CD14-positive monocyte (primary cell): ENCODE measurements around the gene NTRK3. TPM values are rescaled to one million over a fixed set of nuclear protein-coding genes. Genes with fewer than 3 reads are reported as not detected.

Experiments used
- DNase-seq, 3 donors: peaks; one replicate each; pipeline ENCODE4 v3.0.0-alpha.2; 2011 to 2022
- H2AFZ ChIP-seq: 2 replicates; pipeline ENCODE4 v1.6.0; 2012; ENCODE audit warnings: mild to moderate bottlenecking, low read depth, low read length, inconsistent platforms; ENCODE audit not compliant: insufficient read depth, poor library complexity, severe bottlenecking
- H3K27ac ChIP-seq, 2 donors: 1 replicate in 1 of 2; 2 replicates in 1 of 2; pipeline ENCODE4 v1.5.1; 2012 to 2013; ENCODE audit warnings: low read length in 2 of 2, control low read depth in 1 of 2, inconsistent platforms in 1 of 2, low read depth in 1 of 2, mild to moderate bottlenecking in 1 of 2
- H3K27me3 ChIP-seq, 2 donors: one replicate each; pipeline versions ENCODE4 v1.6.0 to v1.6.1; 2011 to 2013; ENCODE audit warnings: low read length in 2 of 2; ENCODE audit not compliant: control insufficient read depth in 2 of 2, insufficient read depth in 2 of 2
- H3K36me3 ChIP-seq, 2 donors: replicated peaks in 1 of 2; 1 replicate in 1 of 2; 2 replicates in 1 of 2; pipeline versions ENCODE4 v1.5.1 to v1.6.1; 2012 to 2013; ENCODE audit warnings: low read length in 2 of 2, control low read depth in 1 of 2, inconsistent platforms in 1 of 2, mild to moderate bottlenecking in 1 of 2; ENCODE audit not compliant: insufficient read depth in 2 of 2, control insufficient read depth in 1 of 2
- H3K4me1 ChIP-seq, 2 donors: 1 replicate in 1 of 2; 2 replicates in 1 of 2; pipeline versions ENCODE4 v1.5.1 to v1.6.1; 2012 to 2013; ENCODE audit warnings: low read length in 2 of 2, control low read depth in 1 of 2, inconsistent platforms in 1 of 2, mild to moderate bottlenecking in 1 of 2, moderate library complexity in 1 of 2; ENCODE audit not compliant: insufficient read depth in 2 of 2, control insufficient read depth in 1 of 2
- H3K4me2 ChIP-seq: replicated peaks from 2 replicates; pipeline ENCODE3; 2012; ENCODE audit warnings: low read length, moderate library complexity, mild to moderate bottlenecking; ENCODE audit not compliant: poor library complexity, severe bottlenecking; ENCODE audit errors: extremely low read depth
- H3K4me3 ChIP-seq, 3 experiments: fragments of 200-600 bp in 1 of 3; sonication (generic) in 1 of 3; replicated peaks in 1 of 3; 1 replicate in 2 of 3; 2 replicates in 1 of 3; pipeline ENCODE4 v1.5.1; 2011 to 2013; ENCODE audit warnings: low read length in 3 of 3, mild to moderate bottlenecking in 3 of 3, control low read depth in 2 of 3, low read depth in 2 of 3, inconsistent platforms in 1 of 3, moderate library complexity in 1 of 3
- H3K79me2 ChIP-seq: 2 replicates; pipeline ENCODE4 v1.6.0; 2012; ENCODE audit warnings: mild to moderate bottlenecking, control low read depth, inconsistent platforms, low read length, moderate library complexity; ENCODE audit not compliant: insufficient read depth
- H3K9ac ChIP-seq: 2 replicates; pipeline ENCODE4 v1.6.0; 2017; ENCODE audit warnings: low read length, mild to moderate bottlenecking; ENCODE audit not compliant: insufficient read depth, poor library complexity, severe bottlenecking
- H3K9me3 ChIP-seq, 2 donors: replicated peaks in 1 of 2; 1 replicate in 1 of 2; 2 replicates in 1 of 2; pipeline versions ENCODE4 v1.5.1 to v1.6.1; 2012 to 2013; ENCODE audit warnings: low read length in 2 of 2, control low read depth in 1 of 2; ENCODE audit not compliant: control insufficient read depth in 1 of 2, insufficient read depth in 1 of 2
- H4K20me1 ChIP-seq: 2 replicates; pipeline ENCODE4 v1.6.0; 2012; ENCODE audit warnings: mild to moderate bottlenecking, low read length, control low read depth, moderate library complexity; ENCODE audit not compliant: insufficient read depth
- H3K27ac Mint-ChIP-seq, 7 donors: one replicate each; pipeline ENCODE4 v1.8.0; 2020; ENCODE audit warnings: mild to moderate bottlenecking in 7 of 7, mixed read lengths in 7 of 7, moderate library complexity in 6 of 7, inconsistent platforms in 2 of 7
- H3K27me3 Mint-ChIP-seq, 3 donors: one replicate each; pipeline ENCODE4 v1.8.0; 2021 to 2022; ENCODE audit warnings: low read depth in 3 of 3, mild to moderate bottlenecking in 3 of 3, mixed read lengths in 3 of 3, moderate library complexity in 3 of 3, inconsistent platforms in 1 of 3
- H3K36me3 Mint-ChIP-seq, 2 donors: one replicate each; pipeline ENCODE4 v1.8.0; 2020; ENCODE audit warnings: mixed read lengths in 2 of 2, inconsistent platforms in 1 of 2, mild to moderate bottlenecking in 1 of 2
- H3K4me1 Mint-ChIP-seq: one replicate; pipeline ENCODE4 v1.8.0; 2020; ENCODE audit warnings: mild to moderate bottlenecking, mixed read lengths
- H3K4me3 Mint-ChIP-seq, 2 donors: one replicate each; pipeline ENCODE4 v1.8.0; 2020; ENCODE audit warnings: mild to moderate bottlenecking in 2 of 2, mixed read lengths in 2 of 2, moderate library complexity in 1 of 2
- H3K9me3 Mint-ChIP-seq, 7 donors: one replicate each; pipeline ENCODE4 v1.8.0; 2020 to 2022; ENCODE audit warnings: mixed read lengths in 7 of 7, mild to moderate bottlenecking in 6 of 7, moderate library complexity in 6 of 7, inconsistent platforms in 2 of 7
- CTCF ChIP-seq: fragments of 200-600 bp; IDR thresholded peaks from one replicate; pipeline ENCODE4 v1.8.0; 2022; ENCODE audit warnings: antibody characterized with exemption, mild to moderate bottlenecking
- WGBS: methylation state at CpG from one replicate; pipeline ENCODE4 v1.1.5; 2013; ENCODE audit warnings: missing lambda C conversion rate; ENCODE audit not compliant: insufficient coverage; 5-methylcytosine and 5-hydroxymethylcytosine counted together
- intact Hi-C, 2 donors: fragments of 100-400 bp; cut with micrococcal nuclease; formaldehyde crosslinking; loops; one replicate each; pipeline versions ENCODE4 v1.15.0 to v1.15.1; 2023
- polyA plus RNA-seq, 3 donors: library from polyadenylated mRNA; depleted of rRNA in 1 of 3; unstranded in 2 of 3; stranded (reverse) in 1 of 3; fragments of 300-500 nt in 2 of 3; fragments of >200 nt in 1 of 3; fragmentation: Illumina TruSeq in 2 of 3; gene quantifications; 1 replicate in 2 of 3; 2 replicates in 1 of 3; pipeline ENCODE4 v1.2.3, GENCODE V29; 2012 to 2021

NTRK3 gene
- polyA plus RNA-seq, 3 donors, result not detected

- H3K4me3 Mint-ChIP-seq, result no peak overlapping the region
- H3K9me3 Mint-ChIP-seq, result peaks cover 0 to 17% (median 8%) of the 10 kb centered on the region in 7 donors
- no peak for DNase-seq
- no peak for TF ChIP-seq CTCF
- WGBS, result 80% methylated on average over 1 of the region's 5 CpGs
- Histone ChIP-seq H3K4me2 (no peak overlapping the region), H3K36me3 (no peaks in the 10 kb centered on the region), H3K9ac (no peak overlapping the region), H4K20me1 (no peaks in the 10 kb centered on the region), H3K9me3 (peaks cover 8 to 10% of the 10 kb centered on the region in 2 donors), H3K4me3 (no peak overlapping the region), H3K27ac (no peak overlapping the region), H3K79me2 (no peaks in the 10 kb centered on the region), H3K27me3 (no peaks in the 10 kb centered on the region), H3K4me1 (no peaks in the 10 kb centered on the region), H2AFZ (no peak overlapping the region)
- no peaks in the 10 kb centered on the region for H3K4me1 Mint-ChIP-seq
- no peaks in the 10 kb centered on the region for H3K36me3 Mint-ChIP-seq
- H3K27ac Mint-ChIP-seq, result no peak overlapping the region
- intact Hi-C loops, result no loop called here
- H3K27me3 Mint-ChIP-seq, result no peaks in the 10 kb centered on the region
These were observed 47.4 kb downstream of the NTRK3 start for GRCh38 chr15:88209111-88209510.

- Histone ChIP-seq H3K9me3 (peaks cover 8 to 10% of the 10 kb centered on the region in 2 donors), H3K4me2 (no peak overlapping the region), H3K79me2 (no peaks in the 10 kb centered on the region), H3K27me3 (no peaks in the 10 kb centered on the region), H2AFZ (no peak overlapping the region), H4K20me1 (no peaks in the 10 kb centered on the region), H3K27ac (no peak overlapping the region), H3K9ac (no peak overlapping the region), H3K4me3 (no peak overlapping the region), H3K4me1 (no peaks in the 10 kb centered on the region), H3K36me3 (no peaks in the 10 kb centered on the region)
- H3K9me3 Mint-ChIP-seq, result peaks cover 0 to 18% (median 7%) of the 10 kb centered on the region in 7 donors
- WGBS, result 61% methylated on average over 2 of the region's 2 CpGs
- TF ChIP-seq CTCF, result no peak
- intact Hi-C loops, result no loop called here
- no peaks in the 10 kb centered on the region for H3K36me3 Mint-ChIP-seq
- peaks cover 0 to 2% (median 0%) of the 10 kb centered on the region in 3 donors for H3K27me3 Mint-ChIP-seq
- no peaks in the 10 kb centered on the region for H3K4me1 Mint-ChIP-seq
- DNase-seq, result no peak
- H3K27ac Mint-ChIP-seq, result no peak overlapping the region
- H3K4me3 Mint-ChIP-seq, result no peak overlapping the region
These were observed 48.1 kb downstream of the NTRK3 start for GRCh38 chr15:88208396-88208795.
